ENCODE data around the gene ADAMTS7. TPM values are rescaled to one million over a fixed set of nuclear protein-coding genes. Genes with fewer than 3 reads are reported as not detected.

Gene ADAMTS7
- total and polyA plus RNA-seq, 2 donors (not counting 3 experiments of a cell fraction or from before 2014, with no cell fraction given) = 49.6 to 64.7 TPM

DNA sequence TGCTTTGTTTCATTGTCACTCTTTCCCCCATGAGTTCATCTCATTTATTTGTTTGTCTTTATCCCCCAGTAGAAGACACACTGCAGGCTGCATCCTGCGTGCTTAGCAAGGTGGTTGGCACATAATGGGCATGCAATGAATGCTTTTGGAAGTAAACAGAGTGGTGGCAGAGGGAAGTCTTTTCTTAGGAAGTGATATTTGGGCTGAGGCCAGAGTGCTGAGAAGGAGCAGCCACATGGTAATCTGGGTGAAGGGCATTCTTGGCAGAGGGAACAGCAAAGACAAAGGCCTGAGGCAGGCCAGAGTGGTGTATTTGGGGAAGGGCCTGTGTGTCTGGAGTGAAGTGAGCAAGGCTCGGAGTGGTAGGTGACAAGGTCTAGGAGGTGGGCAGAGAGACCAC, 17.7 kb upstream of the ADAMTS7 start:
- dilution Hi-C loops (cut with MboI; ENCODE audit: extremely low pct_ligation_motif_present, low sequenced_read_pairs) = no loop called here
- no peaks in the 10 kb centered on the region for H3K9me3 ChIP-seq (replicated peaks; ENCODE audit: control insufficient read depth, insufficient read depth, low read length)
- BruUV-seq (replicated peaks) = no TSS peak
- ChIA-PET CTCF (no interaction called here), POLR2A (no interaction called here)
- H3K27ac ChIP-seq (ENCODE audit: insufficient read depth, low read depth, low read length) = no peak overlapping the region
- no peak for DNase-seq (ENCODE audit: low read depth, low spot score)
- no peaks in the 10 kb centered on the region for H3K9me1 ChIP-seq (replicated peaks; ENCODE audit: control insufficient read depth, extremely low read depth, insufficient read depth, low read length)
- no peak overlapping the region for H3K9ac ChIP-seq (replicated peaks; ENCODE audit: extremely low read depth, insufficient read depth, low read length)
- no peak for TF ChIP-seq FOS (IDR thresholded peaks at IDR 0.05; ENCODE audit: borderline replicate concordance, insufficient read depth, low read length)
- TF ChIP-seq POLR2AphosphoS5 (IDR thresholded peaks at IDR 0.05; ENCODE audit: insufficient read depth, low read depth, low read length) = no peak
- TF ChIP-seq MYC (IDR thresholded peaks at IDR 0.05; ENCODE audit: low read depth, low read length) = no peak
- no peak for TF ChIP-seq POLR2A (IDR thresholded peaks at IDR 0.05; ENCODE audit: low read depth, low read length)
- TF ChIP-seq, protein P1, sequence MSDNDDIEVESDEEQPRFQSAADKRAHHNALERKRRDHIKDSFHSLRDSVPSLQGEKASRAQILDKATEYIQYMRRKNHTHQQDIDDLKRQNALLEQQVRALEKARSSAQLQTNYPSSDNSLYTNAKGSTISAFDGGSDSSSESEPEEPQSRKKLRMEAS (IDR thresholded peaks at IDR 0.05; ENCODE audit: insufficient read depth, insufficient read length) = no peak
- no peak for TF ChIP-seq EZH2 (IDR thresholded peaks at IDR 0.05; ENCODE audit: borderline replicate concordance, low read depth, low read length, severe bottlenecking)
- TF ChIP-seq, protein P2, sequence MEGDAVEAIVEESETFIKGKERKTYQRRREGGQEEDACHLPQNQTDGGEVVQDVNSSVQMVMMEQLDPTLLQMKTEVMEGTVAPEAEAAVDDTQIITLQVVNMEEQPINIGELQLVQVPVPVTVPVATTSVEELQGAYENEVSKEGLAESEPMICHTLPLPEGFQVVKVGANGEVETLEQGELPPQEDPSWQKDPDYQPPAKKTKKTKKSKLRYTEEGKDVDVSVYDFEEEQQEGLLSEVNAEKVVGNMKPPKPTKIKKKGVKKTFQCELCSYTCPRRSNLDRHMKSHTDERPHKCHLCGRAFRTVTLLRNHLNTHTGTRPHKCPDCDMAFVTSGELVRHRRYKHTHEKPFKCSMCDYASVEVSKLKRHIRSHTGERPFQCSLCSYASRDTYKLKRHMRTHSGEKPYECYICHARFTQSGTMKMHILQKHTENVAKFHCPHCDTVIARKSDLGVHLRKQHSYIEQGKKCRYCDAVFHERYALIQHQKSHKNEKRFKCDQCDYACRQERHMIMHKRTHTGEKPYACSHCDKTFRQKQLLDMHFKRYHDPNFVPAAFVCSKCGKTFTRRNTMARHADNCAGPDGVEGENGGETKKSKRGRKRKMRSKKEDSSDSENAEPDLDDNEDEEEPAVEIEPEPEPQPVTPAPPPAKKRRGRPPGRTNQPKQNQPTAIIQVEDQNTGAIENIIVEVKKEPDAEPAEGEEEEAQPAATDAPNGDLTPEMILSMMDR (IDR thresholded peaks at IDR 0.05; ENCODE audit: extremely low read depth in 1 of 2, insufficient read depth in 1 of 2, low read depth in 1 of 2, low read length in 2 of 2) = no peak
- no peak for TF ChIP-seq GATA2 (IDR thresholded peaks at IDR 0.05; ENCODE audit: insufficient read depth, insufficient read length, low read depth, low read length)
- no peak for TF ChIP-seq JUN (IDR thresholded peaks at IDR 0.05; ENCODE audit: borderline replicate concordance, insufficient read depth, insufficient read length, low read depth)
- no peak overlapping the region for H3K4me2 ChIP-seq (ENCODE audit: insufficient read depth, low read length)
- H4K20me1 ChIP-seq (replicated peaks; ENCODE audit: control insufficient read depth, extremely low read depth, insufficient read depth, low read length) = no peaks in the 10 kb centered on the region
- H3K4me3 ChIP-seq (replicated peaks in 1 of 3; ENCODE audit: insufficient read depth in 1 of 3, low read depth in 1 of 3, low read length in 3 of 3) = no peak overlapping the region
- FAIRE-seq = no peak
- H3K79me2 ChIP-seq (ENCODE audit: control insufficient read depth, insufficient read depth, low read length) = no peaks in the 10 kb centered on the region
- no peak overlapping the region for H2AFZ ChIP-seq (ENCODE audit: low read depth, low read length)
- intact Hi-C loops (cut with micrococcal nuclease) = no loop called here
- H3K27me3 ChIP-seq (ENCODE audit: control insufficient read depth in 2 of 2, insufficient read depth in 2 of 2, low read length in 2 of 2) = peaks cover 2 to 12% of the 10 kb centered on the region in 2 experiments
- no peaks in the 10 kb centered on the region for H3K36me3 ChIP-seq (ENCODE audit: control insufficient read depth in 2 of 2, extremely low read depth in 1 of 2, insufficient read depth in 2 of 2, low read length in 2 of 2)
- H3K4me1 ChIP-seq (ENCODE audit: control insufficient read depth, extremely low read depth, insufficient read depth, low read length) = no peaks in the 10 kb centered on the region

All from endothelial cell of umbilical vein (primary cell).